M059J (cell line): ENCODE data around the gene MCC. TPM values are rescaled to one million over a fixed set of nuclear protein-coding genes. Genes with fewer than 3 reads are reported as not detected.

ENCODE experiments used
- DNase-seq: peaks from one replicate; pipeline ENCODE4 v3.0.0-alpha.2; 2012; ENCODE audit warnings: low read depth
- total RNA-seq: library from RNA; depleted of rRNA; stranded (reverse); fragments of >200 nt; shearing (Covaris generic); gene quantifications from 2 replicates; pipeline ENCODE4 v1.2.3, GENCODE V29; 2014

MCC gene
- total RNA-seq, 1 experiment from 2014 or later, result 4.6 TPM

GRCh38 chr5:113112435-113112834 lies 375.8 kb downstream of the MCC start:
- DNase-seq, result peak; percentile 13

DNA sequence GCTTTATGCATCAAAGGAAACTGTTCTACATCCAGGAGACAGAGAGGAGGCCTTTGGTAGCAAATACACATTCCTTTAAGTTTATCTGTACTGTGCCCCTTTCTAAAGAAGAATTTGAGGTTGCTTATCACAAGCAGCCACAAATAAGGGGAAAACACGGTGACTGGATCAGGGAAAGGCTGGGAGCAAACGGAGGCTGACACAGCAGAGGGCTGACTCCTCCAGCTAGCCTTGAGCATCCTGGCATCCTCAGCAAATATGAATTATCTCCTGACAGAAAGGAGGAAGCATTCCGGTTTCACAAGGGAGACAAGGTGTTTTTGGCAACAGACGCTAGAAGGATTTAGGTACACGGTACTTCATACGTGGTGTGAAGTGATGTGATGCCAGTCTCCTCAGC lies 378.1 kb downstream of the MCC start:
- no peak for DNase-seq

- DNase-seq, result no peak
These were observed 378.9 kb downstream of the MCC start for GRCh38 chr5:113109344-113109743.

DNA sequence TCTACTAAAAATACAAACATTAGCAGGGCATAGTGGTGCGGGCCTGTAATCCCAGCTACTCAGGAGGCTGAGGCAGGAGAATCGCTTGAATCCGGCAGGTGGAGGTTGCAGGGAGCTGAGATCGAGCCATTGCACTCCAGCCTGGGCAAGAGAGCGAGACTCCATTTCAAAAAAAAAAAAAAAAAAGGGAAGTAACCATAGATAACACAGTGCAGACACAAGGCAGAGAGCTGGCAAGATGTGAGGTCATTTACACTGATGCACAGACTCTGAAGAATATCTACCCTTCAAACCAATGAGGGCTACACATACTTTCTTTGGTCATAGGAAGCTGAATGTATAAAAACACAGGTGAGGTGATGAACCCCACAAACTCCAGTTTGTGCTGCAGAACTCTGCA lies 379.8 kb downstream of the MCC start:
- DNase-seq, result no peak

- no peak for DNase-seq
These were observed 381.4 kb downstream of the MCC start for GRCh38 chr5:113106821-113107220.

DNA sequence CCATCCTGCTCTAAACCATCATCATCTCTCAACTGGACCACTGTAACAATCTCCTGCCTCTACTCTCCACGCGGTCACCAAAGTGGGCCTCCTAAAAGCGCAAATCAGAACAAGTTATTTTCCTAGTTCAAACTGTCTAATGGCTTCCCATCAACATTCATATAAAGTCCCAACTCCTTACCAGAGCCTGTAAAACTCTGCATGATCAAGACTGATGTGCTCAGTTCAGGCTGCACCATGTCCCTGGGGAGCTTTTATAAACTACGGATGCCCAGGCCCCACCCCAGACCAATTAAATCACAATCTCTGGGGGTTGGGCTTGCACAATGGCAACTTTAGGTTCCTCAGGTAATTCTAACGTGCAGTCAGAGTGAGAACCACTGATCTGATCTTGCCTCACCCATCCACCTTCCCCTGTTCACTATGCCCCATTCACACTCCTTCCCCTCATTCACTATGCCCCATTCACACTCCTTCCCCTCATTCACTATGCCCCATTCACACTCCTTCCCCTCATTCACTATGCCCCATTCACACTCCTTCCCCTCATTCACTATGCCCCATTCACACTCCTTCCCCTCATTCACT lies 382.5 kb downstream of the MCC start:
- DNase-seq, result no peak

- DNase-seq, result no peak
These were observed 384.9 kb downstream of the MCC start for GRCh38 chr5:113103330-113103729.

DNA sequence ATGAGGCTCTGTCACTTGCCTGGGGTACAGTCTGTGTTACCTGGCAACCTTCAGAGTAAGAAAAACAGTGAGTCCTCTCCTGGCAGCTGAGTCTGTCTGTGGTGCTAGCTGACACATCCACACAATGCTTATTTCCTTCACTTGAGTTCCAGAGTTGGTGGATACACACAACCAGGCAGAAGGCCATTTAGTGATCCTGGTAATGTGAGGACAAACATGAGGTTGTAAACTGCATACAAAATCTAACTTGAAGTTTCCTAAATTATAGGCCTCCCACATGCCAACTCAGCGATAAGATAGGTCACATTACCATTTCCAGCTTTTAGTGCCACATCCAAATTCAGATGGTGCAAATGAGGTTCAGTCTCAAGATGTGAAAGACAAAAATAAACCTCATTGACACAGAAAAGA lies 386.1 kb downstream of the MCC start:
- DNase-seq, result peak; percentile 70

- no peak for DNase-seq
These were observed 387.3 kb downstream of the MCC start for GRCh38 chr5:113100981-113101380.

DNA sequence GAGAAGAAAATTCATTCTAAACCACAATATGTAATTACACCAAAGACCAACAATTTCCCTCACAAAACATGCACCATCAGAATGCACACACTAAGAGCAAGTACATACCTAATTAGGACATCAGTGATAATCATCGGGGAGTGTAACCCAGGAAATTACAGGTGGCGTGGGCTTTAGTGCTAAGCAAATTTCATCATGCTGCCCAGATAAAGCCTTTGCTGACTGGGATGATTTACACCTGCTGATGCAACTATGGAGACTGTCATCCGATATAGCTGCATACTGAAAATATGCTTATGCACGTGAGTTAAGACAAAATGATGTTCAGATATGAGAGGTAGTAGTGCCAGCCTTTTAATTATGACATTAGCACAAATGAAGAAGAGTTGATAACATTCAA lies 388.4 kb downstream of the MCC start:
- no peak for DNase-seq

- DNase-seq, result no peak
These were observed 389.9 kb downstream of the MCC start for GRCh38 chr5:113098378-113098777.

- DNase-seq, result no peak
These were observed 392.4 kb downstream of the MCC start for GRCh38 chr5:113095831-113096230.

GRCh38 chr5:113093558-113093957 lies 394.7 kb downstream of the MCC start:
- DNase-seq, result peak; percentile 25

GRCh38 chr5:113092683-113093082 lies 395.6 kb downstream of the MCC start:
- peak; percentile 85 for DNase-seq

DNA sequence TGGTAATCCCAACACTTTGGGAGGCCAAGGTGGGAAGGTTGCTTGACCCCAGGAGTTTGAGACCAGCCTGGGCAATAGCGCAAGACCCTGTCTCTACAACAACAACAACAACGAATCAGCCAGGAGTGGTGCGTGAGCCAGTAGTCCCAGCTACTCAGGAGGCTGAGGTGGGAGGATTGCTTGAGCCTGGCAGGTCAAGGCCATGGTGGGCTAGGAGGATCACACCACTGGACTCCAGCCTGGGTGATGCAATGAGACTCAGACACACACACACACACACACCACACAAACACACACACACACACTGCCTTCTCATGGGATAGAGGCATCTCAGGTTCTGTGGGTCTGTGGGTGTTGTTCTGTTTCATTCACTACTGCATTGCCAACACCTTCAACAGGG lies 396.6 kb downstream of the MCC start:
- DNase-seq, result no peak

GRCh38 chr5:113090336-113091106 lies 397.7 kb downstream of the MCC start:
- peak; percentile 87 for DNase-seq

DNA sequence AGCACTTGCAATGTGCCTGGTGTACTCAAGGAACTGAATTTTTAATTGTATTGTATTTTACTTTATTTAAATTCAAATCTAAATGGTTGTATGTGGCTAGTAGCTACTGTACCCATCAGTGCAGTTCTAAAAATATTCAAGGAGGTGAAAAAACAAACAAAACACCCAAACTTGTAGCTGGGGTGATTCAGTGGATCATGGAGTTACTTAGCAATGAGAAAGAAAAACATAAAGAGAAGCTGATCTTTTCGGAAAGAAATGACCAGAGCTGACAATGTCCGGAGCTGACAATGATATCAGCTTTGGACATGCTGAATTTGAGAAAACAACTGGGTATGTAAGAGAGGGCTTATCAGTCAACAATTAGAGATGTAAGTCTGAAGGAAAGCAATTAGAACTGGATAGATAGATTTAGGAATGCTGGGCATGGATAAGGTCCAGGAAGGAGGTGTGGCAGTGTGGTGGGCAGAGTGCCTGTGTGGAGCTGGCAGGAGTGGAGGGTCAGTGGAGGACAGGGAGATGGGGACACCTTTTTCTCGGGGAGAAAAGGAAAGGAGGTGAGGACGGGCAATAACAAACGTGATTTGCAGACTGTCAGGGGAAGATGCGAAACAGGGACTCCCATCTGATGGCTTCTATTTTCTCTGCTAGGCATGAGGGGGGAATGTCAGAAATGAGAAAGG lies 398.5 kb downstream of the MCC start:
- DNase-seq, result peak; percentile 74

- no peak for DNase-seq
These were observed 400.2 kb downstream of the MCC start for GRCh38 chr5:113087976-113088514.

DNA sequence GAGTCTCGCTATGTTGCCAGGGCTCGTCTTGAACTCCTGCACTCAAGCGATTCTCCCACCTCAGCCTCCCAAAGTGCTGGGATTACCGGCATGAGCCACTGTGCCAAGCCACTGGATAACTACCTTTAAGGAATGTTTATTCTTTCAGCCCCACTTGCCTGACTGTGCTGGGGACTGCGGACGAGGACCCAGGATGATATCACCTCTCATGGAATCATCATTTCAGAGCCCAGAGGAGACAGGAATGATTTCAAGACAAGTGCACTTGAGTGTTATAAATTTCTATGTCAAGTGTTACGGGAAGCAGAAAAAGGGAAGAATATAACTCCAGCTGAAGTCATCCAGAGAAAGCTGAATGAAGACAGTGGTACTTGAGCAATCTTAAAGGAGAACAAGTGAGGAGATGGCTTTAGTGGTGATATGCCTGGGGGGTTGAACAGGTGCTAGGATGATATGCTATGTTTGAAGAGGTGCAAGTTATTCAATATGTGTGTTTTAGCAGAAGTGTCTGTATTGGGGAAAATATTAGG lies 402.3 kb downstream of the MCC start:
- DNase-seq, result no peak

- DNase-seq, result no peak
These were observed 403.2 kb downstream of the MCC start for GRCh38 chr5:113085084-113085414.

DNA sequence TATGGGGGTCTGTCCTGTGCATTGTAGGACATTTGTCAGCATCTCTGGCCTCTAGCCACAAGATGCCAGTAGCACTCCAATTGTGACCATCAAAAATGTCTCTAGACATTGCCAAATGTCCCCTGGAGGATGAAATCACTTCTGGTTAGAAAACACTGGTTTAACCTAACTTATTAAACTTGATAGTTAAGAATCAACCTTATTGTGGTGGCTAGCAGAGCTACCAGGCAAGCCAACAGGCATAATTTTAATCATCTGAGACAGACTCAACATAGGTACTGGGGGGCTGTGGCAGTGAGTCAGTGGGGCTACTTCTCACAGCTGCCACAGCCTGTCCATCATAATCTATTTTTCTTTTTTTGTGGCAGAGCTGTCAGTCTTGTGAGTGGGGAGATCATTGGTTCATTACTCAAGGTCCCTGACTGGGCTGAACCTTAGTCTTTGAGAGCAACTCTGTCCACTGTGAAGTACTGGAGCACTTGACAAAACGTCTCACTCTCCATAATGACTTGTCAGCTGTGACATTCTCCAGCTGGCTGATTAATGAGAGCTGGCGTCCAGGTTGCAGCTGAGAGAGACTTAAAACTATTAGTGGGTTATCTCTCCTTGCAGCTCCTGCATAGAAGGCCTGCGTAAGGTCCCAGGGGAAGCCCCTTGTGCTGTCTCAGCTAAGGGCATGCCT lies 403.7 kb downstream of the MCC start:
- peak; percentile 26 for DNase-seq

GRCh38 chr5:113083481-113083880 lies 404.8 kb downstream of the MCC start:
- no peak for DNase-seq
